ENCODE results near the gene MTURN. TPM values are rescaled to one million over a fixed set of nuclear protein-coding genes. Genes with fewer than 3 reads are reported as not detected.
A peak's percentile ranks its signal among the peaks of the same experiment; 100 is the strongest.

Gene MTURN
- total and polyA plus RNA-seq, 8 donors, result 7.8 to 84.8 (median 33.7) TPM

DNA sequence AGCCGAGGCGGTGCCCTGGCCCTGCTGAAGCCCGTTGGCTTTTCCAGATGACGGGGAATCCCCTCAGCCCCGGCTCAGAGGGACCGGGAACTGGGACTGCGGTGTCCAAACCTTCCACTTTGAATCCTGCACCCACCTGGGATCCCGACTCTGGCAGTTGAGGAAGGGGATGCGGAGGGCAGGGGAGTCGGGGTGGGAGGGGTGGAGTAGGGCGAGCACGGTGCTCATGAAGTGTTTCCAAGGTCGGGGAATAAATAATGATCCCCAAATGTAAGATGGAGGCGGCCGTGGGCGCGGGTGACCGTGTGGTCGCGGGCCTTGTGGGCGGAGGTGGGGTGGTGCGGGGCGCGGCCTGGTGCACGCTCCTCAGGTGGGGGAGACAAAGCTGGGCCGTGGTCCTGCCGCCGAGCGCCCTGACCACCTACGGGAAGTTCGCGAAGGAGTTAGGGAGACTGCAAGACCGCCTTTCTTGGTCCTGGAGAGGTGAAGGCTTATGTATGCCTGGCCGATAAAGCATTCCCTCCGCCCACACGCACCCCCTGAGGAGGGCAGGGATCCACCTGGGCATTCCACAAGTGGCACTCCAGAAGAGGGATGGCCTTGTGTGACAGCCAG, 1.4 kb downstream of the MTURN start:
- intact Hi-C loops (cut with DNase I; ENCODE audit: low total_unique reads), result no loop called here
- peaks cover 8 to 59% (median 41%) of the 10 kb centered on the region in 4 donors for H3K4me1 ChIP-seq
- WGBS, 5 donors, result 8 to 22% (median 15%) methylated on average over 28 to 36 of the region's 36 CpGs

DNA sequence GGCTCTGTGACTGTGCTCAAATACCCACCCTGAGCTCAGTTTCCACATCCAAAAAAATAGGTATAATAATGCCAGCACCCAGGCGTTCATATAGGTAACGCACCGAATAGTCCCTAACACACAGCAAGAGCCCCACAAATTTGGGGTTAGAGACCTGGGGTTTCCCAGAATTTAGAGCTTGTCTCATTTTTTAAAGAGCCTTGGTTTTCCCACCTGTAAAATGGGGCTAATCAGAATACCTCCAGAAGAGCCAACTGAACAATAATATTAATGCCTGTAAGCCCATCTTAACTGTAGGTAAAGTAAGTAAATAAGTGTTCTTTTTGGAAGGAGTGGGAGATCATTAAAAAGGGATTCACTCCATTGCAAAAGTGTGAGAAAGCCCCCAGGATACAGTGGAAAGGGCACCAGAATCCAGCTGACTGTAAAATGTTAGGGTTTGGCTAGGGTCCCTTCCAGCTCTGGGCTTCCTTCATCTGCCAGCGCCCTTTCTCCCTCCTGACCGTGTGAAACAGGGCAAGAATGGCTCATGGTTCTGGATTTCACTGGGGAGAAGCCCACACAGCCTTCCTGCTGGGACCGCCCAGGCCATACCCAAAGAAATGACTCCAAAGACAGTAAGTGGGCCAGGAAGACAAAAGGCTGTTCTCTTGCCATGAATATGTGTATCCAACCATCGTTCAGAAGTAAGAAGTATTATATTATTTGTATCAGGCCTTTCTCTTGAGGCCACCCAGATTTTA, 2.1 kb downstream of the MTURN start:
- Histone ChIP-seq H3K9me3 (no peaks in the 10 kb centered on the region), H3K27me3 (no peaks in the 10 kb centered on the region), H3K36me3 (no peaks in the 10 kb centered on the region), H3K4me3 (peak overlapping the region; percentile 89 to 97 (median 91)), H3K4me1 (peaks cover 14 to 66% (median 48%) of the 10 kb centered on the region in 4 donors), H3K27ac (peak overlapping the region; percentile 15 to 97 (median 97))
- TF ChIP-seq EP300 (IDR thresholded peaks at IDR 0.05), result no peak
- no peak for TF ChIP-seq POLR2AphosphoS5 (IDR thresholded peaks at IDR 0.05)
- TF ChIP-seq, protein P1, sequence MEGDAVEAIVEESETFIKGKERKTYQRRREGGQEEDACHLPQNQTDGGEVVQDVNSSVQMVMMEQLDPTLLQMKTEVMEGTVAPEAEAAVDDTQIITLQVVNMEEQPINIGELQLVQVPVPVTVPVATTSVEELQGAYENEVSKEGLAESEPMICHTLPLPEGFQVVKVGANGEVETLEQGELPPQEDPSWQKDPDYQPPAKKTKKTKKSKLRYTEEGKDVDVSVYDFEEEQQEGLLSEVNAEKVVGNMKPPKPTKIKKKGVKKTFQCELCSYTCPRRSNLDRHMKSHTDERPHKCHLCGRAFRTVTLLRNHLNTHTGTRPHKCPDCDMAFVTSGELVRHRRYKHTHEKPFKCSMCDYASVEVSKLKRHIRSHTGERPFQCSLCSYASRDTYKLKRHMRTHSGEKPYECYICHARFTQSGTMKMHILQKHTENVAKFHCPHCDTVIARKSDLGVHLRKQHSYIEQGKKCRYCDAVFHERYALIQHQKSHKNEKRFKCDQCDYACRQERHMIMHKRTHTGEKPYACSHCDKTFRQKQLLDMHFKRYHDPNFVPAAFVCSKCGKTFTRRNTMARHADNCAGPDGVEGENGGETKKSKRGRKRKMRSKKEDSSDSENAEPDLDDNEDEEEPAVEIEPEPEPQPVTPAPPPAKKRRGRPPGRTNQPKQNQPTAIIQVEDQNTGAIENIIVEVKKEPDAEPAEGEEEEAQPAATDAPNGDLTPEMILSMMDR (IDR thresholded peaks at IDR 0.05), result no peak
- no peak for TF ChIP-seq POLR2A (IDR thresholded peaks at IDR 0.05)
- intact Hi-C loops (cut with DNase I; ENCODE audit: low total_unique reads), result no loop called here
- no peak for DNase-seq
- WGBS, 5 donors, result 70 to 91% (median 83%) methylated on average over 7 of the region's 7 CpGs

More for the DNA sequence above, 1.4 kb downstream of the MTURN start:
- Histone ChIP-seq H3K9me3 (no peaks in the 10 kb centered on the region), H3K27me3 (no peaks in the 10 kb centered on the region), H3K27ac (peak overlapping the region; percentile 92 to 97 (median 97)), H3K4me3 (peak overlapping the region; percentile 89 to 97 (median 91)), H3K36me3 (no peaks in the 10 kb centered on the region)
- DNase-seq, result peak in 1 of 2 donors; percentile 67
- no peak for TF ChIP-seq EP300 (IDR thresholded peaks at IDR 0.05)

DNA sequence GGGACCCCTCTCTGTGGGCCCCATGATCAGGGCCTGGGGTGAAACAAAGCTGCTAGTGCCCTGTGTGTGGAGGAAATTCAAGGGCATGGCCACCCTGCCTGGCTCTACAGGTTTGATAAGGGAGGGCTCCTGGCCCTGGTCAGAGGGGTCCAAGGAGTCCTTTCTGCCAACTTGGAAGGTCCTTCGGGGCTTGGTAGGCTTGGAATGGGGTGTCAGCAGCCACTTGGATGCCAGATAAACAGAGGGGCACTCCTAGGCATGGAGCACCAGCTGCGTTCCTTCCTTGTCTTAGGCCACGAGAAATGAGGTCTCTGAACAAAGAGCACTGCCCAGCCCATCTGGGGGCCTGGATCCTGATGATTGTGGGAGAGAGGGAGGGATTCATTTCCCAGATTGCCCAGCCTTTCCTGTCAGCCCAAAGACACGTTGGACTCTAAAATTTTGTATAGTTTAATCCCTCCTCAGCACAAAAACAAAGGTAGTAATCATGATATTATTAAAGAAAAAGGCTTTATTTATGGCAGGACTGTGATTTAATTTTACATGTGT, 5.1 kb downstream of the MTURN start:
- Histone ChIP-seq H3K27me3 (no peaks in the 10 kb centered on the region), H3K4me3 (no peak overlapping the region), H3K27ac (peak overlapping the region in 3 of 5 donors; percentile 44 to 79 (median 61)), H3K36me3 (no peaks in the 10 kb centered on the region), H3K9me3 (no peaks in the 10 kb centered on the region), H3K4me1 (peaks cover 32 to 86% (median 65%) of the 10 kb centered on the region in 4 donors)
- DNase-seq, result no peak
- no peak for TF ChIP-seq POLR2AphosphoS5 (IDR thresholded peaks at IDR 0.05)
- TF ChIP-seq, protein P1 (IDR thresholded peaks at IDR 0.05), result no peak
- no peak for TF ChIP-seq EP300 (IDR thresholded peaks at IDR 0.05)
- no peak for TF ChIP-seq POLR2A (IDR thresholded peaks at IDR 0.05)
- WGBS, 5 donors, result 34 to 58% (median 49%) methylated on average over 3 to 4 of the region's 4 CpGs
- intact Hi-C loops (cut with DNase I; ENCODE audit: low total_unique reads), result no loop called here

DNA sequence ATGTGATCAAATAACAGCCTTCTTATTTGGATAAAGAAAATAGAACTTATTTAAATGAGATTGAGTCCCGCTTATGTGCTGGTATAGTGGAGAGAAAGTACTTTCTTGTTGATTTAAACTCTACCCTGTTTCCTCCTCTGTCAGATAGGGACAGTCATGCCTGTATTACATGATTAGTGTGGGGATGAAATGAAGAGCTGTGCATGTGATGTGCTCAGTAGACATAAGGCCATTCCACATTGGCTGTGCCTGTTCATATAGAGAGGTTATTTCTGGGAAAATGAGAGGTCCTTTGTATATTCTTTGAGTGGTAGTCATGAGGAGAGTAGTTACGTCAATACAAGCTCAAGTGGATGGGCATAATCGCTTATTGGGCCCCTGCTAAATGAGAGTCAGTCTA, 5.7 kb downstream of the MTURN start:
- TF ChIP-seq, protein P1 (IDR thresholded peaks at IDR 0.05), result no peak
- TF ChIP-seq EP300 (IDR thresholded peaks at IDR 0.05) (no peak), POLR2A (IDR thresholded peaks at IDR 0.05) (no peak), POLR2AphosphoS5 (IDR thresholded peaks at IDR 0.05) (no peak)
- intact Hi-C loops (cut with DNase I; ENCODE audit: low total_unique reads), result no loop called here
- 80 to 94% (median 88%) methylated on average over 3 of the region's 3 CpGs for WGBS, 5 donors
- Histone ChIP-seq H3K27ac (peak overlapping the region in 2 of 5 donors; percentile 61 to 79), H3K36me3 (no peaks in the 10 kb centered on the region), H3K4me3 (no peak overlapping the region), H3K27me3 (no peaks in the 10 kb centered on the region), H3K4me1 (peaks cover 36 to 92% (median 68%) of the 10 kb centered on the region in 4 donors), H3K9me3 (no peaks in the 10 kb centered on the region)
- DNase-seq, result no peak
